HG02852 (cell line): Measurements from ENCODE around the gene RNF213.

ENCODE experiments used
- ATAC-seq: cut with Tn5 transposase; IDR thresholded peaks from one replicate; pipeline ENCODE4 v1.9.1; 2021; ENCODE audit warnings: mild to moderate bottlenecking, moderate library complexity; ENCODE audit not compliant: unreplicated experiment

Gene RNF213

GRCh38 chr17:80364091-80364691, 103.5 kb downstream of the RNF213 start:
- ATAC-seq: no peak

- no peak for ATAC-seq
Measured at GRCh38 chr17:80365001-80365965, 104.6 kb downstream of the RNF213 start.

- ATAC-seq: no peak
Measured at GRCh38 chr17:80365983-80366382, 105.3 kb downstream of the RNF213 start.

- no peak for ATAC-seq
Measured at GRCh38 chr17:80367503-80367902, 106.9 kb downstream of the RNF213 start.

GRCh38 chr17:80371196-80371595, 110.5 kb downstream of the RNF213 start:
- no peak for ATAC-seq

GRCh38 chr17:80372456-80372855, 111.8 kb downstream of the RNF213 start:
- ATAC-seq: no peak

- ATAC-seq: no peak
Measured at GRCh38 chr17:80372922-80373570, 112.4 kb downstream of the RNF213 start.

GRCh38 chr17:80374039-80374731, 113.5 kb downstream of the RNF213 start:
- no peak for ATAC-seq

- ATAC-seq: no peak
Measured at GRCh38 chr17:80374732-80375585, 114.3 kb downstream of the RNF213 start.

GRCh38 chr17:80376531-80376930, 115.9 kb downstream of the RNF213 start:
- no peak for ATAC-seq

GRCh38 chr17:80377798-80378197, 117.1 kb downstream of the RNF213 start:
- no peak for ATAC-seq

GRCh38 chr17:80379348-80379747, 118.7 kb downstream of the RNF213 start:
- ATAC-seq: no peak

GRCh38 chr17:80380068-80380467, 119.4 kb downstream of the RNF213 start:
- ATAC-seq: no peak

GRCh38 chr17:80380555-80381002, 119.9 kb downstream of the RNF213 start:
- no peak for ATAC-seq

- no peak for ATAC-seq
Measured at GRCh38 chr17:80381416-80381923, 120.8 kb downstream of the RNF213 start.

GRCh38 chr17:80382446-80382845, 121.8 kb downstream of the RNF213 start:
- ATAC-seq: no peak

- no peak for ATAC-seq
Measured at GRCh38 chr17:80382956-80383355, 122.3 kb downstream of the RNF213 start.

GRCh38 chr17:80384078-80384960, 123.7 kb downstream of the RNF213 start:
- ATAC-seq: no peak

- no peak for ATAC-seq
Measured at GRCh38 chr17:80385046-80385445, 124.4 kb downstream of the RNF213 start.
